Left lung (tissue), 10 donors: ENCODE measurements around the gene TUBB8. TPM values are rescaled to one million over a fixed set of nuclear protein-coding genes. Genes with fewer than 3 reads are reported as not detected.

Experiments
- ATAC-seq: fragments of 200-7000 bp; cut with Tn5 transposase; one replicate; pipeline ENCODE4 v1.9.1; 2020; ENCODE audit warnings: moderate library complexity
- DNase-seq, 4 donors: peaks; one replicate each; pipeline ENCODE4 v3.0.0-alpha.2; 2013 to 2020
- H3K27ac ChIP-seq, 2 donors: fragments of 200-600 bp; sonication (generic) in 1 of 2; one replicate each; pipeline versions ENCODE4 v1.5.0 to v1.8.0; 2020 to 2021
- H3K27me3 ChIP-seq, 2 donors: fragments of 200-600 bp; sonication (generic) in 1 of 2; one replicate each; pipeline versions ENCODE4 v1.5.0 to v1.8.0; 2020 to 2021
- H3K36me3 ChIP-seq, 2 donors: fragments of 200-600 bp; sonication (generic) in 1 of 2; one replicate each; pipeline versions ENCODE4 v1.5.0 to v1.8.0; 2020 to 2021
- H3K4me1 ChIP-seq, 2 donors: fragments of 200-600 bp; one replicate each; pipeline ENCODE4 v1.8.0; 2021
- H3K4me3 ChIP-seq, 2 donors: fragments of 200-600 bp; sonication (generic) in 1 of 2; one replicate each; pipeline versions ENCODE4 v1.5.0 to v1.8.0; 2020 to 2021; ENCODE audit warnings: mild to moderate bottlenecking in 1 of 2
- H3K9me3 ChIP-seq, 2 donors: fragments of 200-600 bp; sonication (generic) in 1 of 2; one replicate each; pipeline versions ENCODE4 v1.5.0 to v1.8.0; 2020 to 2021
- CTCF ChIP-seq, 2 donors: fragments of 200-600 bp; sonication (generic) in 1 of 2; IDR thresholded peaks; one replicate each; pipeline versions ENCODE4 v1.5.0 to v1.8.0; 2021; ENCODE audit warnings: antibody characterized with exemption in 2 of 2
- intact Hi-C, 2 donors: fragments of 100-400 bp; cut with DNase I; formaldehyde crosslinking; loops; one replicate each; pipeline versions ENCODE4 v1.11.2 to v1.14.2; 2022
- polyA plus RNA-seq, 6 donors: library from polyadenylated mRNA; unstranded; fragments of 120-200 nt; gene quantifications; one replicate each; pipeline ENCODE4 v1.2.1, GENCODE V29; 2013; ENCODE audit not compliant: insufficient read length in 6 of 6
- total RNA-seq, 2 donors: library from RNA; stranded (reverse); fragmentation: NEBNext Ultra II Directional; extraction: Animal tissue kit (Norgen Biotek cat#: 25700); gene quantifications; one replicate each; pipeline ENCODE4 v1.2.1, GENCODE V29; 2021
- donor health status: DM: no; HTN: yes; CAD: no.
- donor health status: DM: no; HTN: no; CAD: no.

Gene TUBB8
- total and polyA plus RNA-seq, 8 donors: 0.26 to 1.3 (median 0.62) TPM; not detected in 1

GRCh38 chr10:92153-92552 lies 43.1 kb upstream of the TUBB8 start:
- H3K27me3 ChIP-seq: no peaks in the 10 kb centered on the region
- no peak for TF ChIP-seq CTCF (IDR thresholded peaks at IDR 0.05)
- intact Hi-C loops: no loop called here
- ATAC-seq (peak; percentile 49), DNase-seq (no peak)
- peak overlapping the region in 1 of 2 donors; percentile 36 for H3K27ac ChIP-seq
- H3K36me3 ChIP-seq: no peaks in the 10 kb centered on the region
- H3K9me3 ChIP-seq: peaks cover 0 to 29% of the 10 kb centered on the region in 2 donors
- H3K4me3 ChIP-seq: no peak overlapping the region
- H3K4me1 ChIP-seq: peaks cover 0 to 4% of the 10 kb centered on the region in 2 donors

- intact Hi-C loops: no loop called here
- no peak for TF ChIP-seq CTCF (IDR thresholded peaks at IDR 0.05)
- Histone ChIP-seq H3K9me3 (peaks cover 0 to 21% of the 10 kb centered on the region in 2 donors), H3K4me3 (no peak overlapping the region), H3K36me3 (no peaks in the 10 kb centered on the region), H3K4me1 (peaks cover 0 to 4% of the 10 kb centered on the region in 2 donors), H3K27ac (no peak overlapping the region), H3K27me3 (no peaks in the 10 kb centered on the region)
- ATAC-seq (no peak), DNase-seq (no peak)
Measured at GRCh38 chr10:91313-91712, 42.2 kb upstream of the TUBB8 start.

GRCh38 chr10:90161-90560 lies 41.1 kb upstream of the TUBB8 start:
- H3K9me3 ChIP-seq: peaks cover 0 to 9% of the 10 kb centered on the region in 2 donors
- peak; percentile 30 for ATAC-seq

GRCh38 chr10:89248-89647 lies 40.2 kb upstream of the TUBB8 start:
- intact Hi-C loops: no loop called here
- peaks cover 0 to 4% of the 10 kb centered on the region in 2 donors for H3K4me1 ChIP-seq
- peak in 1 of 4 donors; percentile 1 for DNase-seq
- H3K9me3 ChIP-seq: peaks cover 0 to 1% of the 10 kb centered on the region in 2 donors
- H3K36me3 ChIP-seq: no peaks in the 10 kb centered on the region
- H3K27ac ChIP-seq: no peak overlapping the region
- no peak overlapping the region for H3K4me3 ChIP-seq
- no peak for TF ChIP-seq CTCF (IDR thresholded peaks at IDR 0.05)
- no peaks in the 10 kb centered on the region for H3K27me3 ChIP-seq
- ATAC-seq: peak; percentile 37

More at GRCh38 chr10:90161-90560, 41.1 kb upstream of the TUBB8 start:
- DNase-seq: no peak
- Histone ChIP-seq H3K27ac (no peak overlapping the region), H3K36me3 (no peaks in the 10 kb centered on the region), H3K4me3 (no peak overlapping the region), H3K4me1 (peaks cover 0 to 4% of the 10 kb centered on the region in 2 donors), H3K27me3 (no peaks in the 10 kb centered on the region)
- intact Hi-C loops: no loop called here
- TF ChIP-seq CTCF (IDR thresholded peaks at IDR 0.05): no peak

GRCh38 chr10:88253-88652 lies 39.2 kb upstream of the TUBB8 start:
- no peaks in the 10 kb centered on the region for H3K36me3 ChIP-seq
- no peaks in the 10 kb centered on the region for H3K27me3 ChIP-seq
- ATAC-seq: no peak
- no peak overlapping the region for H3K27ac ChIP-seq
- H3K9me3 ChIP-seq: no peaks in the 10 kb centered on the region
- no peak for DNase-seq
- H3K4me3 ChIP-seq: no peak overlapping the region
- intact Hi-C loops: no loop called here
- no peak for TF ChIP-seq CTCF (IDR thresholded peaks at IDR 0.05)
- H3K4me1 ChIP-seq: peaks cover 0 to 4% of the 10 kb centered on the region in 2 donors
